GM12874 (cell line): ENCODE measurements around the gene SDK1.

Experiments
- CTCF ChIP-seq: IDR thresholded peaks from 2 replicates; pipeline ENCODE4 v1.5.1; 2011; ENCODE audit warnings: low read depth, mild to moderate bottlenecking, control low read depth, low read length, moderate library complexity; ENCODE audit not compliant: insufficient read depth

SDK1 gene

GRCh38 chr7:4080954-4081353 is 779.9 kb downstream of the SDK1 start:
- no peak for TF ChIP-seq CTCF

- TF ChIP-seq CTCF, result no peak
Observed at GRCh38 chr7:4083513-4083912, 782.5 kb downstream of the SDK1 start.

- no peak for TF ChIP-seq CTCF
Observed at GRCh38 chr7:4084271-4084670, 783.2 kb downstream of the SDK1 start.

GRCh38 chr7:4085937-4086691 is 785.1 kb downstream of the SDK1 start:
- TF ChIP-seq CTCF, result no peak

- TF ChIP-seq CTCF, result no peak
Observed at GRCh38 chr7:4086723-4087122, 785.7 kb downstream of the SDK1 start.

- TF ChIP-seq CTCF, result no peak
Observed at GRCh38 chr7:4091767-4092166, 790.7 kb downstream of the SDK1 start.

GRCh38 chr7:4093035-4093434 is 792.0 kb downstream of the SDK1 start:
- TF ChIP-seq CTCF, result no peak
